NCI-H2171 treated with DMSO at 0.1 percent for 48 hours (cell line): ENCODE results near the gene PRKAG2.
A peak's percentile ranks its signal among the peaks of the same experiment; 100 is the strongest.

Source experiments
- DNase-seq: peaks from one replicate; lab custom pipeline; 2025; lab: John Stamatoyannopoulos, UW

PRKAG2 gene

DNA sequence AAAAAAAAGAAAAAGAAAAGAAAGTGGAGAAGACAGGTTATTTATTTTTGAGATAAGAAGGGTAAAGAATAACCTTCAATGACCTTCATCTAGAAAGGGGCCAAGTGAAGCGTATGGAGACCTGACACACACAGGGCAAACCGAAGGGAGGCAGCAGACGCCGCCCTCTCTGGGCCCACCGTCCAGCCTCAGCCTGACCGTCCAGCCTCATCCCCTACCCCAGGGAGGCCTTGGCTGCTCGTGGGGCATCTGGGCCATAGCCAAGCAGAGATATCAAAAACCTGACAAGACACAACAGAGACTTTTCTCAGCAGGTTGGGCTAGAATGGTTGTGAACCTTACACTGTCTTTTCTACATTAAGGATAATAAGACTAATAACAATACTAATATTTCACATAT is 10.9 kb downstream of the PRKAG2 start:
- DNase-seq, result no peak

DNA sequence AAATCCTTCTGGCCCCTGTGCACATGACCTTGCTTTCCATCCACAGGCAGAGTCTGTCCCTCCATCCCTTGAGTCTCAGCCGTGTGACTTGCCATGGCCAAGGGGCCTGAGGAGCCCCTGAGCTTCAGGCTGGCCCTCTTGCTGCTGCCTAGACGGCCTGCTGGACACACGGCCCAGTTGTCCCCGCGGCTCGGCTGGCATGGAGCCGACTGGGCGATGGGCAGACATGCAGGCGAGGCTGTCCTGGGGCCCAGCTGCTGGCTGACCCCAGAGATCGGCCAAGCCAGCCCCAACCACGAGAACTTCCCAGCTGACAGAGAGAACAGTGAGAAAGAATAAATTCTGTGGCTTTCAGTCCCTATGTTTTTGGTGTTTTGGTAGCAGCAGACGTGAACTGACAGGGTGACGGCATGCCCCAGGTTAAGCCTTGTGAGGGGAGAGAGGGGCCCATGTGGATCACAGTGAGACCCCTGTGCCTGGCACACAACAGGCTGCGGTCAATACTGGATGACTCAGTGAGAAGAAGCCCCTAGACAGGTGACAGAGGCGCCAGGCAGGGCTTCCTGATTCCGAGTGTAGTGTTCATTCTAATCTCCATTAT is 11.7 kb downstream of the PRKAG2 start:
- DNase-seq, result no peak

DNA sequence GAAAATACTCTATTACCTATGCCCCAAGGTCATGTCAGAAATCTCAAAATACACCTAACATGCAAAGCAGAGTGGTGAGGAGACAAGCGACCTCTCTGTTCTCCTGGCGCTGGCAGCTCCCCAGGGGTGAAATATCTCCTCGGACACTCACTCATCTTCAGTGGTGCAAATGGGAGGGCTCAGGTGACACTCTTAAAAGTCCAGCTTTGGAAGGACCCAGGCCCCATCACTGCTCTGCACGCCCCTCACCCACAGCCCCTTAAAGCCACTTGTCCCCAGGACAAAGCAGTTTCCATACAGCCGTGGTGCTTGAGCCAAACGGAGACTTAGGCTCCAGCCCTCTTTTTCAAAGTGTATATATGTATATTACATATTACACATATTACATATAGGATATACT is 12.4 kb downstream of the PRKAG2 start:
- no peak for DNase-seq

- no peak for DNase-seq
Measured at GRCh38 chr7:151864081-151864480, 12.8 kb downstream of the PRKAG2 start.

GRCh38 chr7:151863386-151864079 is 13.4 kb downstream of the PRKAG2 start:
- no peak for DNase-seq

GRCh38 chr7:151862606-151863381 is 14.1 kb downstream of the PRKAG2 start:
- no peak for DNase-seq

DNA sequence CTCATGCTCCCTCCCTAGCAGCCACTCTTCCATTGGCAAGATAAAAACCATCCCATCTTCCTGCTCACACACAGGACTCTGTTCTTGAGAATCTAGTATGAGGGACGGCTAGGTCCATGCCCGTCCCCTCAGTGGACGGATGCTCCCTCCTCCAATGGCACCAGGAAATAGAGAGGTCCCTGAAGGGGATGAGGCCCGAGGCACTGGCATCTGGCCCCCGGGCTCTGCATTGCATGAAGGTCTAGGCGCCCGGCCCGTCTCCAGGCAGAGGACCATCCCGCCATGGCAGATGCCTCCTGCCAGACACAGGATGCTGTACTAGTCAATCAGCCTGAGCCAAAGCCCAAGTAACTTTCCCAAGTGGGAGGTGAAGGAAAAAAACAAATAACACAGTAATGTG is 15.0 kb downstream of the PRKAG2 start:
- DNase-seq, result no peak

GRCh38 chr7:151860771-151861170 is 16.1 kb downstream of the PRKAG2 start:
- DNase-seq, result no peak

DNA sequence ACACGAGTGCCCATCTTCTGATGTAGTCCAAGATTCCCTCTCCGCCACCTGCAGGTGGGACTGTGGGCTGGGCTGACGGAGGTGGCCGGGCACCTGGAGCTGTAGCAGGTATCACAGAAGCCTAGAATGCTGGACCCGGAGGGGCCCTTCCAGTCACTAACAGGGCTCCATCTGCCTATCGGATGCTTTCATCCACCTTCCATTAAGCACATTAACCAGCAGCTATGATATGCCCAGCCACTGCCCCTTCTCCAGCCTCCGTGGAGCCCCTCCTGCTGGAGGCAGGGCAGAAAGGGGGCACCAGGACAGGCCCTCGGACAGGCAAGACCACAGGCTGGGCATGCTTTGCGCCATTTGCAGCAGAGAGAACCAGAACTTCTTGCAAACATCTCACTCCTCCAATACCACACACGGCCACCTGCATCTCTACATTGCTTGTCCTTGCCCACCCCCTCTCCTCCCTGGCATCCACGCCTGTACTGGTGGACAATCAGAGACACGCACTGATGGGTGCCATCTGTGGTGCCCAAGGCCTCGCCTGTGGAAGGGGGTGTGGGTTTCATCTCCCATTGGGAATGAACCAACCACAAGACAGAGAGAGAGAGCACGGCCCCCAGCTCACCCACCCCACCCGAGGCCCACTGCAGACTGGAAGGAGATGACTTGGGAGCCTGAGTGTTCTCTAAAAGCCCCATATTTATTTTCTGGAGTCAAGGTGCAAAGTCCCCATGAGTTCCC is 16.8 kb downstream of the PRKAG2 start:
- no peak for DNase-seq

- no peak for DNase-seq
Measured at GRCh38 chr7:151859111-151859947, 17.6 kb downstream of the PRKAG2 start.

DNA sequence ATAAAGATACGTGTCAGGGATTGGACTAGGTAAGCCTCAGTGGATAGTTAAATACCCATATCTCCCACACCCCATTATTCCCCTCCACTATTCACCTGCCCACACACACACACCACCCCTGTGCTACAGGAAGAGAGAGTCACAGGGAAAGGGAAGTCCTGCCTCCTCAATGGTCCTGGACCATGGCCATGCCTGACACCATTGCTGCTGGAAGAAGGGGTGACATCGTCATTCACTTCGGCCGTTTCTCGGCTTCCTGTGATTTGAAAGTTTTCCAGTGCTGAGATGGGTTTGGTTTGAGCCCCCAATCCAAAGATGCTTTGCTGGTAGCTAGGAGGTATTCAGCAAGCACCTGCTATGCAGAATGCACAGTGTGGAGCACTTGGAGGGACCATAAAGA is 18.5 kb downstream of the PRKAG2 start:
- no peak for DNase-seq

DNA sequence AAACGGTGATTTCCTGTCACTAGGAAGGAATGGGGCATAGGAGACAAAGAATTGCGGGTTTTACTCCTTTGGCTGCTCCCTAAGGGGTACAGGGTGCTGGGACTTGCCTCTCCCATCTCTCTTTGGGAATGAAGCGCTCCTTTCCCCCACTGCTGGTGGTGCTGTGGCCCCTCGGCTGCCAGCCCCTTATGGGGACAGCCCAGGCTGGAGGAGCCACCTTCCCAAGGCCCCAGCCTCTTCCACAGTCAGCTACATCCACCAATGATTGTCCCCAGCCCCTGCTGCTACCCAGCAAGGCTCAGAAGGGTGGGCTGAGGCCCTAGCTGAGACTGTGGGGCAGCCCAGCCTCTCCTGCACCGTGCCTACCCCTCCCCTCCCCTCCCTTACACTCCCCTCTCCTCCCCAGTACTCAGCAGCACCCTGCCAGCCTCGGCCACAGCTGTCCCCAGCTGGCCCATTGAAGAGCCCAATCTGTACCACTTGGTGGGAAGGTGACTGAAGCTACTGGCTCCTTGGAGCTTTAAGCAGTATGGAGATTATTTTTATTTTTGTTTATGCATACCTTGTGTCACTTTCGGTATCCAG is 19.0 kb downstream of the PRKAG2 start:
- DNase-seq, result no peak

GRCh38 chr7:151857412-151857811 is 19.5 kb downstream of the PRKAG2 start:
- DNase-seq, result peak; percentile 77

DNA sequence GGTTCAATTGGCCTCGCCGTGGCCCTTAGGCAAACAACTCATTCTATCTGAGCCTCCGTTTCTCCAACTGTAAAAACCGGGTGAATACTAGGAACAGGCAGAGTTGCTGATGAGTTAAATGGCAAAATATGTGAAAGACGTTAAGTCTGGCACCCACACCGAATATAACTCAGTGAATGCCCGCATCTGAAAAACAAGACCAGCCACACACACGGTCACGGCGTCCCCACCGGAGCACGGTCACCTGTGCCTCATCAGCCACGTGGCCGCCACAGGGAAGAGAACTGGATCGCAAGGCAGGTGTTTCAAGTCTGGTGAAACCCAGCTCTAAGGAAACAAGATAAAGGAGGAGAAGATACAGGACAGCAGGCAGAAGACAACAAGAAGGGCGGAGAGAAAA is 20.4 kb downstream of the PRKAG2 start:
- DNase-seq, result no peak

DNA sequence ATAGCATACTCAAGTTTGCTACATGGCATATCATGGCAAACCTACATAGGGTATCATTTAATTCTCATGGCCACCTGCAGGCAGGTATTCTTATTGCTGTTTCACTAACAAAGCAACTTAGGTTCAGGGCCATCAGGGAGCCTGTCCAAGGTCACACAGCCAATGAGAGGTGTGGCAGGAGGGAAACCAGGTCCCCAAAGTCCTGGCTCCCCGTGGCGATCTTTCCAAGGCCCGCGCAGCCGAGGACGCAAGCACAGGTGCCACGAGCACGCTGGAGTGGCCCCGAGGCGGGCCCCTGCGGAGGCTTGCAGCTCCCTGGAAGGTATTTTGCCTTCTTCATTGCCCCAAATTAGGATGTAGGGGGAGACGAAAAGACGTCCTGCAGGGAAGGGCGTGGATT is 20.8 kb downstream of the PRKAG2 start:
- no peak for DNase-seq

- no peak for DNase-seq
Measured at GRCh38 chr7:151854720-151855071, 22.2 kb downstream of the PRKAG2 start.

DNA sequence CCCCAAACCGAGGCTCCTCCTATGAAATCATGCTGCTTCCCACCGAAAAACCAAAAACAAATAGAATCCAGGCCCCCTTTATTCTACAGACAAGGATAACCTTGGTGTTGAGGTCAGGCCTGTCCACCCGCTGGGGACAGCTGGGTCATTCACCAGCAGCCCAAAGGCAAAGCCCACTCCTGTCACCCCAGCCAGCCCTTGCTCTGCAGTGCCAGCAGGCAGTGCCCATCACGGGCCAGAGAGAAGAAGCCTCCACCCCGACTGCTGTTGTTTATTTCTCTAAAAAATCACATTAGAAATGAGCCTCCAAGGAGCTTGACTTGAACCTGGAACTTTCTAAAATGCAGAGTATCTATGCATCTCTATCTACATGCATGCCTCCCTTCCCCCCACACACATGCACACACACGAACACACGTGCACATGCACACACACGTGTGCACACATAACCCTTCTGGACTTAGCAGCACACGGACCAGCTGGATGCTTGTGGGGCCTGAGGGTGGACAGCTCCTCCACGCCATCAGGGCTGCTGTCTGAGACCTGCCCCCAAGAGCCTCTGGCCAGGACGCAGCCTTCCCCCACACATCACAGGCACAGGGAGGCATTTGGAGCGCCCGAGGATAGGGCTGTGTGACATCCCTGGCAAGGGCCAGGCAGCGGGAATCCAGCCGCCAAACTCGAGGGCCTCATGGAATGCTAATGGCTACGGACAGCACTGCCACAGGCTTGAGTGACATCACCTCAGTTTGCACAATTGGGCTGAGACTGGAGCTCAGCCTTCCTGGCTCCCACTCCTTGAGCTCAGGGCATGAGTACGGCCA is 22.8 kb downstream of the PRKAG2 start:
- no peak for DNase-seq

- no peak for DNase-seq
Measured at GRCh38 chr7:151852486-151853396, 24.2 kb downstream of the PRKAG2 start.

GRCh38 chr7:151851782-151852181 is 25.1 kb downstream of the PRKAG2 start:
- DNase-seq, result no peak
